Mesothelial cell of epicardium (in vitro differentiated cells): Measurements from ENCODE around the gene FZD10. TPM values are rescaled to one million over a fixed set of nuclear protein-coding genes. Genes with fewer than 3 reads are reported as not detected.

Experiments used
- DNase-seq, 2 experiments: peaks; one replicate each; pipeline ENCODE4 v3.0.0; 2021; ENCODE audit warnings: low spot score in 2 of 2; ENCODE audit not compliant: unreplicated experiment in 2 of 2
- H3K27ac Mint-ChIP-seq: 2 replicates; pipeline ENCODE4 v1.8.0; 2021; ENCODE audit warnings: mixed read lengths
- H3K27me3 Mint-ChIP-seq: 2 replicates; pipeline ENCODE4 v1.8.0; 2021; ENCODE audit warnings: low read depth, mixed read lengths
- H3K36me3 Mint-ChIP-seq: 2 replicates; pipeline ENCODE4 v1.8.0; 2021; ENCODE audit warnings: mixed read lengths
- H3K4me1 Mint-ChIP-seq: 2 replicates; pipeline ENCODE4 v1.8.0; 2021; ENCODE audit warnings: mixed read lengths
- H3K4me3 Mint-ChIP-seq: 2 replicates; pipeline ENCODE4 v1.8.0; 2021; ENCODE audit warnings: mild to moderate bottlenecking, moderate library complexity, mixed read lengths
- H3K9me3 Mint-ChIP-seq: 2 replicates; pipeline ENCODE4 v1.8.0; 2021; ENCODE audit warnings: mixed read lengths
- total RNA-seq: library from RNA; stranded (reverse); gene quantifications from 3 replicates; pipeline ENCODE4 v1.2.1, GENCODE V29; 2021
- TF ChIP-seq, protein P1 (sequence below): fragments of 200-600 bp; sonication (generic); IDR thresholded peaks from one replicate; pipeline ENCODE4 v1.5.0; 2021; ENCODE audit warnings: antibody characterized with exemption; ENCODE audit not compliant: unreplicated experiment

FZD10 gene
- total RNA-seq, 1 donor from 2014 or later = 2.5 TPM

DNA sequence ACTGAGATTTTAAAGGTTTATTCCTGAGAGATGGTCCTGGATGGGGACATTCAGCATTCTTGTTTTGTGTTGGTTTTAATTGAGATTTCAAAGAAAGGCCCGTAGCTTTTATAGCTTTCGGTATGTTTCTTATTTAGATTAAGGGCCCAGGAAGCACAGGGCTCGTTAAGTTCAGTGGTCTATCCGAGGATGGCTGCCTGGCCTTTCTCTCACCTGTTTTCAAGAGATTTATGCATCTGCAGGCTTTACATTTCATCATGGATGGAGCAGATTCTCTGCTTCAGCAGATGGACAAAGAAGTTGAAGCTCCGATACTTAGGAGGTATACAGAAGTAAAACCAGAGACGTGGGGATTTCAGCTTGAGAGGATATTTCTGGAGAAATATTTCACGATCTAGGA is 16.0 kb downstream of the FZD10 start:
- Mint-ChIP-seq H3K4me3 (no peak overlapping the region), H3K27me3 (peaks cover 37% of the 10 kb centered on the region), H3K9me3 (peaks cover 14% of the 10 kb centered on the region), H3K27ac (peak overlapping the region; percentile 72), H3K36me3 (no peaks in the 10 kb centered on the region), H3K4me1 (peaks cover 12% of the 10 kb centered on the region)
- no peak for DNase-seq
- TF ChIP-seq, protein P1, sequence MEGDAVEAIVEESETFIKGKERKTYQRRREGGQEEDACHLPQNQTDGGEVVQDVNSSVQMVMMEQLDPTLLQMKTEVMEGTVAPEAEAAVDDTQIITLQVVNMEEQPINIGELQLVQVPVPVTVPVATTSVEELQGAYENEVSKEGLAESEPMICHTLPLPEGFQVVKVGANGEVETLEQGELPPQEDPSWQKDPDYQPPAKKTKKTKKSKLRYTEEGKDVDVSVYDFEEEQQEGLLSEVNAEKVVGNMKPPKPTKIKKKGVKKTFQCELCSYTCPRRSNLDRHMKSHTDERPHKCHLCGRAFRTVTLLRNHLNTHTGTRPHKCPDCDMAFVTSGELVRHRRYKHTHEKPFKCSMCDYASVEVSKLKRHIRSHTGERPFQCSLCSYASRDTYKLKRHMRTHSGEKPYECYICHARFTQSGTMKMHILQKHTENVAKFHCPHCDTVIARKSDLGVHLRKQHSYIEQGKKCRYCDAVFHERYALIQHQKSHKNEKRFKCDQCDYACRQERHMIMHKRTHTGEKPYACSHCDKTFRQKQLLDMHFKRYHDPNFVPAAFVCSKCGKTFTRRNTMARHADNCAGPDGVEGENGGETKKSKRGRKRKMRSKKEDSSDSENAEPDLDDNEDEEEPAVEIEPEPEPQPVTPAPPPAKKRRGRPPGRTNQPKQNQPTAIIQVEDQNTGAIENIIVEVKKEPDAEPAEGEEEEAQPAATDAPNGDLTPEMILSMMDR = no peak

DNA sequence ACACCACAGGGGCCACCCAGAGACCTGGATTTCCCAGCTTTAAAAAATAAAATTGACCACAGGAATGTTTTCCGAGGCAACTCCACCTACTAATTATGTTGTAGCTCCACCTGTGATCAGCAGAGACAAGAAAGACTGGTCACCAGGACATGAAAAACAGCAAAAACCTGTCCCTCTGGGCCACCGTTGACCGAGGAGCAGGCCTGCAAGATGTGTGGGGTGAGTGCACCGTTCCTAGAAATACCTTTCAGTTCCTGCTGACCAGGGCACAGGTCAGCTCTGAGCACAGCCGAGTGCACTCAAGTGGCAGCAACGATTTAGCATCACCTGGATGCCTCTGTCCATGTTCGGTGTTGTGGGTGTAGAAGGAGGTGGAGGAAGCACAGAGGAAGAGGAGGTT is 16.9 kb downstream of the FZD10 start:
- Mint-ChIP-seq H3K9me3 (peaks cover 14% of the 10 kb centered on the region), H3K36me3 (no peaks in the 10 kb centered on the region), H3K27me3 (peaks cover 36% of the 10 kb centered on the region), H3K27ac (no peak overlapping the region), H3K4me1 (peaks cover 12% of the 10 kb centered on the region), H3K4me3 (no peak overlapping the region)
- no peak for DNase-seq
- TF ChIP-seq, protein P1 = no peak

DNA sequence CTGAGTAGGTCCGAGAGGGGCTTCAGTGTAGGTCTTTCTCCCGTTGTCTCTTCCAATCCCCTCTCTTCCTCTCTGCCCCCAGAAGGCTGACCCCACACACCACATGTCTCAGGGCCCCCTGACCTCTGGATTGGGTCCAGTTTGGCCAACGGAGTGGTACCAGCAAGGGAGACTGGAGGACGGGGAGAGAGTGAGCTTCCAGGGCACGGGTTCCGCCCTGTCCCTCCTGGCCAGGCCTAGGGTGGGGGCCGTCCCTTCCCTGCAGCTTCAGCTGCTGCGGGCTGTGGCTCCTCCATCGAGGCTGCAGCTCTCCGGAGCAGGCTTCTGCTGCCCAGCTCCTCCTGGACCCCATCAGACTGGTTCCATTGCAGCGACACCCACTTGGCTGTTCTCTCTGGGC is 17.4 kb downstream of the FZD10 start:
- peaks cover 35% of the 10 kb centered on the region for H3K27me3 Mint-ChIP-seq
- no peak for DNase-seq
- peaks cover 12% of the 10 kb centered on the region for H3K4me1 Mint-ChIP-seq
- H3K36me3 Mint-ChIP-seq = no peaks in the 10 kb centered on the region
- peaks cover 14% of the 10 kb centered on the region for H3K9me3 Mint-ChIP-seq
- TF ChIP-seq, protein P1 = no peak
- no peak overlapping the region for H3K4me3 Mint-ChIP-seq
- H3K27ac Mint-ChIP-seq = no peak overlapping the region

DNA sequence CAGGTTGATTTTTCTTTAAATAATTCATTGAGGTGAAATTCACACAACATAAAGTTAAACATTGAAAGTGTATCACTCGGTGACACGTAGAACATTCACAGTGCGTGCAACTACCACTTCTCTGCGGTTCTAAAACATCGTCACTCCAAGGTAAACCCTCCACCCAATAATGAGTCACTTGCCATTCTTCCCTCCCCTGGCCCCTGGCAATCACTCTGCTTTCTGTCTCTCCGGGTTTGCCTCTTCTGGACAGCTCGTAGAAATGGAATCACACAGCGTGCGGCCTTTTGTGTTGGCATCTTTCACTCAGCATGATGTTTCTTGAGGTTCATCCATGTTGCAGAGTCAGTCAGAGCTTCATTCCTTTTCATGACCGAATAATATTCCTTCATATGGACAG is 18.9 kb downstream of the FZD10 start:
- no peak for DNase-seq
- H3K4me1 Mint-ChIP-seq = peaks cover 12% of the 10 kb centered on the region
- no peak overlapping the region for H3K4me3 Mint-ChIP-seq
- peaks cover 14% of the 10 kb centered on the region for H3K9me3 Mint-ChIP-seq
- H3K27ac Mint-ChIP-seq = no peak overlapping the region
- H3K27me3 Mint-ChIP-seq = peaks cover 25% of the 10 kb centered on the region
- no peaks in the 10 kb centered on the region for H3K36me3 Mint-ChIP-seq
- TF ChIP-seq, protein P1 = no peak

DNA sequence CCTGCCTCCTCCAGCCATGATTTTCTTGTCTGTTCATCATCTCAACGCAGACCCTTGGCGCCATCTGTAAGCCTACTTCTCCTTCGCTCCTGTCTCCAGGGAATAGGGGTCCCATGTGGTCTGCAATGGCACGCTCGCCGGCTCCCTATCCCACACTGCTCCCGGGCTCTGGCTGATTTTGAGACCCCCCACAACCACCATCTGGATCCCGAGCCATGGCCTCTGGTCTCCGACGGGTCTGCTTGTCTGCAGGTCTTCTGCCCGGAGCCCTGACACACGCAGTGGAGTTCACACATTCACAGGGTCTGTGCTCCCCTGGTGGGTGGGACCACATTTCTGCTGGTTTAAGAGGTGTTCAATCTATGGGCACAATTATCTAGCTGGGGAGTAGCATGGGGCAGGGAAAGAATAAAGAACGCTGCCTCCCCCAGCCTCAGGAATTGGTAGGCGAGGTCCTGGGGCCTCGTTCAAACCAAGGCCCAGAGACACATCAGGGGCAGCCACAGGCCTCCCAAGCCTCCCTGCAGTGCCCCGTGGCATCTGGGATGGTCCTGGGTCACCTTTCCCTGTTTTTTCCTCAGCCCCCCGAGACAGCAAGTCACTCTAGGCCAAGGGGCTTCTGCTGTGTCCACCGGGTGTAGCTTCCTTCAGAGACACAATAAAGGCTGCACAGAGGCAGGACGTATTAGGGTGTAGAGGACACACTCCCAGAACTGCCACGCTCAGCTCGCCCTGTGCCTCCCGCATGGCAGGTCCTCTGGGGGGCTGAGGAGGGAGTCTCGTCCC is 21.5 kb downstream of the FZD10 start:
- Mint-ChIP-seq H3K36me3 (no peaks in the 10 kb centered on the region), H3K4me3 (no peak overlapping the region), H3K9me3 (peaks cover 14% of the 10 kb centered on the region), H3K27me3 (peaks cover 22% of the 10 kb centered on the region), H3K4me1 (peaks cover 4% of the 10 kb centered on the region), H3K27ac (no peak overlapping the region)
- no peak for DNase-seq
- TF ChIP-seq, protein P1 = no peak
